ENCODE data around the gene PTPN20.
"Not testable (repeated sequence)": the region's sequence is repeated elsewhere in the genome, so short reads cannot be mapped to it uniquely, and the experiment has no call there.

Gene PTPN20

GRCh38 chr10:46952540-46952939 is 41.3 kb downstream of the PTPN20 start:
- not testable (repeated sequence) for DNase-seq (ENCODE audit: low read depth, low spot score)

- not testable (repeated sequence) for DNase-seq (ENCODE audit: low read depth, low spot score)
These were observed 49.5 kb downstream of the PTPN20 start for GRCh38 chr10:46960742-46961141.

GRCh38 chr10:46963356-46963755 is 52.1 kb downstream of the PTPN20 start:
- not testable (repeated sequence) for DNase-seq (ENCODE audit: low read depth, low spot score)

- not testable (repeated sequence) for DNase-seq (ENCODE audit: low read depth, low spot score)
These were observed 55.8 kb downstream of the PTPN20 start for GRCh38 chr10:46967013-46967412.

- not testable (repeated sequence) for DNase-seq (ENCODE audit: low read depth, low spot score)
These were observed 69.0 kb downstream of the PTPN20 start for GRCh38 chr10:46980223-46980622.

GRCh38 chr10:46987233-46987924 is 76.2 kb downstream of the PTPN20 start:
- not testable (repeated sequence) for DNase-seq (ENCODE audit: low read depth, low spot score)

- DNase-seq (ENCODE audit: low read depth, low spot score): no peak
These were observed 81.8 kb downstream of the PTPN20 start for GRCh38 chr10:46992803-46993561.

GRCh38 chr10:46995234-46995633 is 84.0 kb downstream of the PTPN20 start:
- no peak for DNase-seq (ENCODE audit: low read depth, low spot score)

- no peak for DNase-seq (ENCODE audit: low read depth, low spot score)
These were observed 87.0 kb downstream of the PTPN20 start for GRCh38 chr10:46998192-46998591.

GRCh38 chr10:46998595-46998994 is 87.4 kb downstream of the PTPN20 start:
- no peak for DNase-seq (ENCODE audit: low read depth, low spot score)

GRCh38 chr10:46999217-46999616 is 88.0 kb downstream of the PTPN20 start:
- no peak for DNase-seq (ENCODE audit: low read depth, low spot score)

GRCh38 chr10:47008769-47009168 is 97.5 kb downstream of the PTPN20 start:
- DNase-seq (ENCODE audit: low read depth, low spot score): no peak

GRCh38 chr10:47009215-47009838 is 98.1 kb downstream of the PTPN20 start:
- DNase-seq (ENCODE audit: low read depth, low spot score): no peak

- no peak for DNase-seq (ENCODE audit: low read depth, low spot score)
These were observed 98.8 kb downstream of the PTPN20 start for GRCh38 chr10:47010036-47010435.

GRCh38 chr10:47012214-47012613 is 101.0 kb downstream of the PTPN20 start:
- DNase-seq (ENCODE audit: low read depth, low spot score): no peak

- no peak for DNase-seq (ENCODE audit: low read depth, low spot score)
These were observed 102.4 kb downstream of the PTPN20 start for GRCh38 chr10:47013507-47014154.

- no peak for DNase-seq (ENCODE audit: low read depth, low spot score)
These were observed 104.2 kb downstream of the PTPN20 start for GRCh38 chr10:47015404-47015803.

GRCh38 chr10:47016564-47016963 is 105.3 kb downstream of the PTPN20 start:
- DNase-seq (ENCODE audit: low read depth, low spot score): no peak

GRCh38 chr10:47018026-47018735 is 107.0 kb downstream of the PTPN20 start:
- DNase-seq (ENCODE audit: low read depth, low spot score): no peak

GRCh38 chr10:47019155-47020145 is 108.2 kb downstream of the PTPN20 start:
- no peak for DNase-seq (ENCODE audit: low read depth, low spot score)
